ES-I3 (cell line): Measurements from ENCODE around the gene ERV3-1.
"Not testable (repeated sequence)": the region's sequence is repeated elsewhere in the genome, so short reads cannot be mapped to it uniquely, and the experiment has no call there.

Experiments used
- H3K36me3 ChIP-seq: 2 replicates; pipeline ENCODE4 v1.6.1; 2013; ENCODE audit warnings: mild to moderate bottlenecking, low read length, control low read depth, moderate library complexity; ENCODE audit not compliant: insufficient read depth
- H3K4me1 ChIP-seq: 2 replicates; pipeline ENCODE4 v1.6.1; 2013; ENCODE audit warnings: mild to moderate bottlenecking, control low read depth, low read length; ENCODE audit not compliant: insufficient read depth
- H3K9ac ChIP-seq: 2 replicates; pipeline ENCODE4 v1.6.1; 2013; ENCODE audit warnings: low read depth, mild to moderate bottlenecking, low read length, moderate library complexity
- H3K9me3 ChIP-seq: 2 replicates; pipeline ENCODE4 v1.6.1; 2013; ENCODE audit warnings: mild to moderate bottlenecking, low read length, moderate library complexity; ENCODE audit not compliant: control insufficient read depth, insufficient read depth

Gene ERV3-1, protein sequence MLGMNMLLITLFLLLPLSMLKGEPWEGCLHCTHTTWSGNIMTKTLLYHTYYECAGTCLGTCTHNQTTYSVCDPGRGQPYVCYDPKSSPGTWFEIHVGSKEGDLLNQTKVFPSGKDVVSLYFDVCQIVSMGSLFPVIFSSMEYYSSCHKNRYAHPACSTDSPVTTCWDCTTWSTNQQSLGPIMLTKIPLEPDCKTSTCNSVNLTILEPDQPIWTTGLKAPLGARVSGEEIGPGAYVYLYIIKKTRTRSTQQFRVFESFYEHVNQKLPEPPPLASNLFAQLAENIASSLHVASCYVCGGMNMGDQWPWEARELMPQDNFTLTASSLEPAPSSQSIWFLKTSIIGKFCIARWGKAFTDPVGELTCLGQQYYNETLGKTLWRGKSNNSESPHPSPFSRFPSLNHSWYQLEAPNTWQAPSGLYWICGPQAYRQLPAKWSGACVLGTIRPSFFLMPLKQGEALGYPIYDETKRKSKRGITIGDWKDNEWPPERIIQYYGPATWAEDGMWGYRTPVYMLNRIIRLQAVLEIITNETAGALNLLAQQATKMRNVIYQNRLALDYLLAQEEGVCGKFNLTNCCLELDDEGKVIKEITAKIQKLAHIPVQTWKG

GRCh38 chr7:65006094-65006992 is at the start of gene ERV3-1:
Gene ERV3-1 (minus strand): TSS chr7:65006687. CDS start chr7:64993026, 13,661 bp downstream.
- H3K4me1 ChIP-seq = 0 out of 2 replicates have a peak, but pooled peaks cover 5% of the 10 kb centered on the region
- no peaks in the 10 kb centered on the region; the same call in 1 of the 2 replicates for H3K9me3 ChIP-seq
- H3K9ac ChIP-seq = peak within 1 kb of the TSS; percentile 95
- peaks cover 6% of the 10 kb centered on the region; the same call in 1 of the 2 replicates for H3K36me3 ChIP-seq

DNA sequence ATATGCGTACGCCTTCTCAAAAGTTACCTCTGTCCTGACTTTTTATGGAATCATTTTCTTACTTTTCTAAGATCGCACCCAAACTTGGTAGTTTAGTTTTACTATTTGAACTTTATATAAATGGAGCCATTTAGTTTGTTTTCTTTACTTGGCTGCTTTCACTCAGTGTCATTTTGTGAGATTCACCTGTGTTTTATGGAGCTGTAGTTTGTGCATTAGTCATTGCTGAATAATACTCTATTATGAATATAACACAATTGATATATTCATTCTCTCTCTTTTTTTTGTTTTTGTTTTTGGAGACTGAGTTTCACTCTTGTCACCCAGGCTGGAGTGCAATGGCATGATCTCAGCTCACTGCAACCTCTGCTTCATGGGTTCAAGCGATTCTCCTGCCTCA is 49.3 kb upstream of the ERV3-1 start:
- H3K9me3 ChIP-seq, H3K4me1 ChIP-seq, H3K36me3 ChIP-seq, H3K9ac ChIP-seq: not testable (repeated sequence)

GRCh38 chr7:65054466-65054994 is 48.0 kb upstream of the ERV3-1 start:
- not testable (repeated sequence) for H3K4me1 ChIP-seq, H3K9me3 ChIP-seq, H3K9ac ChIP-seq, H3K36me3 ChIP-seq

- not testable (repeated sequence) for H3K36me3 ChIP-seq, H3K4me1 ChIP-seq, H3K9me3 ChIP-seq, H3K9ac ChIP-seq
Observed at GRCh38 chr7:65051654-65052053, 45.2 kb upstream of the ERV3-1 start.

- not testable (repeated sequence) for H3K9ac ChIP-seq, H3K4me1 ChIP-seq, H3K36me3 ChIP-seq, H3K9me3 ChIP-seq
Observed at GRCh38 chr7:65051139-65051538, 44.7 kb upstream of the ERV3-1 start.

DNA sequence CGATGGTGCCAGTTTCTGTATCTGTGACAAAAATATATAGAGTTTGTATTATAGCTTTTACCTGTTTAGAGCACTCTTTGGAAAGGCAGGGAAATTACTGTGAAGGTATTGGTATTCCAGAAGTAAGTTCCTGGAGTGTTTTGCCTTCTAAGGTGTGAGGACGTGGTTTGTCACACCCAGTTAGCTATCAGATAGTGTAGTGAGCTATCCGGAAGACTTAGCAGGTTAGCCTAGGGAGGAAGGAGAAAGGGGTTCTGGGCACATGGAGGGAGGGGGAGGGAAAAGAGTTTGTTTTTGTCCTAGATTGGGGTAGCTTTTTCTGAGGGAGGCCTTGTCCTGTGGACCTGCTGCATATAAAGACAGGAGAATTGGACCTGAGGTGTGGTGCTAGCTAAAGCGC is 39.8 kb upstream of the ERV3-1 start:
- H3K9me3 ChIP-seq, H3K36me3 ChIP-seq, H3K4me1 ChIP-seq, H3K9ac ChIP-seq: not testable (repeated sequence)

GRCh38 chr7:65045589-65045988 is 39.1 kb upstream of the ERV3-1 start:
- H3K36me3 ChIP-seq, H3K9ac ChIP-seq, H3K4me1 ChIP-seq, H3K9me3 ChIP-seq: not testable (repeated sequence)

DNA sequence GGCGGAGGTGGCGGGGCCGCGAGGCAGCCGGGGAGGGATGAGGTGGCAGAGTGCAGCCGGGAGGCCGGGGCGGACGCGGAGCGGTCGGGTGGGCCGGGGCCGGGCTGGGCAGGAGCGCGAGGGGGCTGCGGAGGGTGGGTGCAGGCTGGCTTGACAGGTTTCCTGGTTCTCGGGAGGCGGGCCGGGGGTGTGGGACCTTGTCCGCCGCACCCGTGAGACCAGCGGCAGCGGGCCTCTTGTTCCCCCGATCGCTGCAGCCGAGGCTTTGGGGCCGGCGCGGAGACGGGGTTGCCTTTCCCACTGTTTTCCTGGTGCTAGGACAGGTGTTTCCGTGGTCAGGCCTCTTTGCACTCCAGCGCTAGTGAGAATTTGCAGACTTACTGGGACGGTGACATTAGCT is 32.3 kb upstream of the ERV3-1 start:
- H3K36me3 ChIP-seq, H3K4me1 ChIP-seq, H3K9me3 ChIP-seq: not testable (repeated sequence)
- peak overlapping the region; percentile 63 for H3K9ac ChIP-seq

DNA sequence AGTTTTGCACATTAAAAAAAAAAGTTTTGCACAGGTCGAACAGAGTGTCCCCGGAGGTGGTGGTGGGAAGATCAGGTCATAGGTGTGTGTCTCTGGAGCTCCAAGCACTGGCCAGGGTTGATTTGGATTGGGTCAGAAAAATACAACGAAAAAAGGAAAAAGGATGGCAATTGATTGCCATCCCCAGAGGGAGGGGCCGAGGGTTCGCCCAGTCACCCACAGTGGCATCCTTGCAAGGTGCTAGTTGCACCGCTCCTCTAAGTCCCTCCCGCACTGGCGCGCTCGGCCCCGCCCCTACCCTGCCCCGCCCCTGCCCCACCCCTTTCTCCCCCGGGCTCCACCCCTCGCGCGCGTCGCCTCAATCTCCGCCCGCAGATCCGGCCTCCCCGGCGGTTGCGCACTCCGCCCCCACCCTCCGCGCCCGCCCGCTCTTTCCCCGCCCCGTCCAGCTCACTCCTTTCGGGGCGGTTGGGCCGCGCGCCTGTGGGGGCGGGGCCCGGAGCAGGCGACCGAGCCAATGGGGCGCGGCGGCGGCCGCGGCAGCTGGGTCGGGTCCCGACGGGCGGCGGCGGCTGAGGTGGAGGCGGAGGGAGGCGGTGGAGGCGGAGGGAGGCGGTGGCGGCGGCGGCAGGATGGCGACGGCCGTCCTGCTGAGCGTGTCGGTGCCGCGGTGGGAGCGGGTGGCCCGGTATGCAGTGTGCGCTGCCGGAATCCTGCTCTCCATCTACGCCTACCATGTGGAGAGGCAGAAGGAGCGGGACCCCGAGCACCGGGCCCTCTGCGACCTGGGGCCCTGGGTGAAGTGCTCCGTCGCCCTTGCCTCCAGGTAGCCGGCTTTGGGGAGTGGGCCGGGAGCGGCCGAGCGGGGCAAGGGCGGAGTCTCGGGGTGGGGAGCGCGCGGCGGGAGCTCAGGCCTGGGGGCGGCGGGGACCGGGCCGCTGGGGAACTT is 31.5 kb upstream of the ERV3-1 start:
- Histone ChIP-seq H3K9ac (peak overlapping the region; percentile 78), H3K36me3 (no peaks in the 10 kb centered on the region), H3K9me3 (no peaks in the 10 kb centered on the region), H3K4me1 (no peaks in the 10 kb centered on the region; the same call in 1 of the 2 replicates)

DNA sequence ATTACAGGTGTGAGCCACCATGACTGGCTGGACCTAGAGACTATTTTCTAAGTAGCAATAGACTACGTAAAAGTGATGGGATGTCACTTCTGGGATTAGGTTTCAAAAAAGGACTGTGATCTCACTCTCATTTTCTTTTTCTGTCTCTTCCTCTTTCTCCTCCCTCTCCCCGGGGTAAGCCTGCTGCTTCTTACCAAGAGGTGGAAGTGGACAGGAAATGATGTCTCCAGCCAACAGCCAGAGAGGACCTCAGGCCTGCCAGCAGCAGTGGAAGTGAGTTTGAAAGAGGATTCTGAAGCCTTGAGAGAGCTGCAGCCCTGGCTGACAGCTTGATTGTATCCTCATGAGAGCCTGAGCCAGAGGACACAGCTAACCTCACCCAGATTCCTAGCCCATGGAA is 30.0 kb upstream of the ERV3-1 start:
- H3K9ac ChIP-seq, H3K4me1 ChIP-seq, H3K9me3 ChIP-seq, H3K36me3 ChIP-seq: not testable (repeated sequence)

GRCh38 chr7:65035469-65035868 is 29.0 kb upstream of the ERV3-1 start:
- H3K4me1 ChIP-seq, H3K36me3 ChIP-seq, H3K9ac ChIP-seq, H3K9me3 ChIP-seq: not testable (repeated sequence)

- not testable (repeated sequence) for H3K9ac ChIP-seq, H3K9me3 ChIP-seq, H3K4me1 ChIP-seq, H3K36me3 ChIP-seq
Observed at GRCh38 chr7:65034120-65034782, 27.8 kb upstream of the ERV3-1 start.

DNA sequence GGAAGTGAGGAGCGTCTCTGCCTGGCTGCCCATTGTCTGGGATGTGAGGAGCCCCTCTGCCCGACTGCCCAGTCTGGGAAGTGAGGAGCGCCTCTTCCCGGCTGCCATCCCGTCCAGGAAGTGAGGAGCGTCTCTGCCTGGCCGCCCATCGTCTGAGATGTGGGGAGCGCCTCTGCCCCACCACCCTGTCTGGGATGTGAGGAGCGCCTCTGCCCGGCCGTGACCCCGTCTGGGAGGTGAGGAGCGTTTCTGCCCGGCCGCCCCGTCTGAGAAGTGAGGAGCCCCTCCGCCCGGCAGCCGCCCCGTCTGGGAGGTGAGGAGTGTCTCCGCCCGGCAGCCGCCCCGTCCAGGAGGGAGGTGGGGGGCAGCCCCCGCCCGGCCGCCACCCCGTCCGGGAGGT is 26.9 kb upstream of the ERV3-1 start:
- H3K9me3 ChIP-seq, H3K9ac ChIP-seq, H3K36me3 ChIP-seq, H3K4me1 ChIP-seq: not testable (repeated sequence)
